ENCODE measurements around the gene SNX7. TPM values are rescaled to one million over a fixed set of nuclear protein-coding genes. Genes with fewer than 3 reads are reported as not detected.

Gene SNX7
- total and polyA plus RNA-seq, 8 donors, result 11.1 to 38.9 (median 24.5) TPM

GRCh38 chr1:98696077-98696476, 34.6 kb downstream of the SNX7 start:
- H3K4me3 ChIP-seq, result no peak overlapping the region
- no peak overlapping the region for H3K27ac ChIP-seq
- no peaks in the 10 kb centered on the region for H3K4me1 ChIP-seq
- 92 to 96% (median 95%) methylated on average over 4 of the region's 4 CpGs for WGBS, 5 donors
- H3K36me3 ChIP-seq, result peaks cover 0 to 34% (median 19%) of the 10 kb centered on the region in 4 donors
- no peaks in the 10 kb centered on the region for H3K27me3 ChIP-seq
- intact Hi-C loops (cut with DNase I; ENCODE audit: low total_unique reads), result no loop called here
- no peaks in the 10 kb centered on the region for H3K9me3 ChIP-seq
- TF ChIP-seq CTCF (IDR thresholded peaks at IDR 0.05) (no peak), POLR2AphosphoS5 (IDR thresholded peaks at IDR 0.05) (no peak), EP300 (IDR thresholded peaks at IDR 0.05) (no peak), POLR2A (IDR thresholded peaks at IDR 0.05) (no peak)
- DNase-seq, result no peak

GRCh38 chr1:98697781-98698180, 36.3 kb downstream of the SNX7 start:
- intact Hi-C loops (cut with DNase I; ENCODE audit: low total_unique reads), result no loop called here

GRCh38 chr1:98698625-98699024, 37.1 kb downstream of the SNX7 start:
- peaks cover 0 to 27% (median 12%) of the 10 kb centered on the region in 4 donors for H3K36me3 ChIP-seq
- H3K27ac ChIP-seq, result no peak overlapping the region
- no peaks in the 10 kb centered on the region for H3K27me3 ChIP-seq
- TF ChIP-seq EP300 (IDR thresholded peaks at IDR 0.05) (no peak), CTCF (IDR thresholded peaks at IDR 0.05) (no peak), POLR2A (IDR thresholded peaks at IDR 0.05) (no peak), POLR2AphosphoS5 (IDR thresholded peaks at IDR 0.05) (no peak)
- H3K4me3 ChIP-seq, result no peak overlapping the region
- WGBS, 5 donors, result 87 to 92% (median 89%) methylated on average over 3 of the region's 3 CpGs
- DNase-seq, result no peak
- intact Hi-C loops (cut with DNase I; ENCODE audit: low total_unique reads), result no loop called here
- no peaks in the 10 kb centered on the region for H3K9me3 ChIP-seq
- no peaks in the 10 kb centered on the region for H3K4me1 ChIP-seq

More at GRCh38 chr1:98697781-98698180, 36.3 kb downstream of the SNX7 start:
- H3K9me3 ChIP-seq, result no peaks in the 10 kb centered on the region
- H3K27ac ChIP-seq, result no peak overlapping the region
- 94 to 97% (median 96%) methylated on average over 1 of the region's 1 CpG for WGBS, 5 donors
- H3K27me3 ChIP-seq, result no peaks in the 10 kb centered on the region
- no peaks in the 10 kb centered on the region for H3K4me1 ChIP-seq
- H3K36me3 ChIP-seq, result peaks cover 0 to 27% (median 15%) of the 10 kb centered on the region in 4 donors
- DNase-seq, result no peak
- TF ChIP-seq POLR2AphosphoS5 (IDR thresholded peaks at IDR 0.05), result no peak
- no peak for TF ChIP-seq POLR2A (IDR thresholded peaks at IDR 0.05)
- no peak for TF ChIP-seq EP300 (IDR thresholded peaks at IDR 0.05)
- no peak for TF ChIP-seq CTCF (IDR thresholded peaks at IDR 0.05)
- H3K4me3 ChIP-seq, result no peak overlapping the region

- no peak overlapping the region for H3K4me3 ChIP-seq
- H3K27ac ChIP-seq, result no peak overlapping the region
- no peaks in the 10 kb centered on the region for H3K27me3 ChIP-seq
- intact Hi-C loops (cut with DNase I; ENCODE audit: low total_unique reads), result no loop called here
- peaks cover 0 to 27% (median 17%) of the 10 kb centered on the region in 4 donors for H3K36me3 ChIP-seq
- no peak for TF ChIP-seq POLR2AphosphoS5 (IDR thresholded peaks at IDR 0.05)
- TF ChIP-seq POLR2A (IDR thresholded peaks at IDR 0.05), result no peak
- no peak for TF ChIP-seq EP300 (IDR thresholded peaks at IDR 0.05)
- TF ChIP-seq CTCF (IDR thresholded peaks at IDR 0.05), result no peak
- no peaks in the 10 kb centered on the region for H3K9me3 ChIP-seq
- no peak for DNase-seq
- no peaks in the 10 kb centered on the region for H3K4me1 ChIP-seq
Measured at GRCh38 chr1:98700228-98700627, 38.7 kb downstream of the SNX7 start.

All from stomach (tissue), 9 donors.